ENCODE measurements around the gene IFNA2.

- TF ChIP-seq CTCF (IDR thresholded peaks at IDR 0.05; ENCODE audit: low read depth, low read length), result no peak
- no peak for TF ChIP-seq POLR2A (IDR thresholded peaks at IDR 0.05; ENCODE audit: extremely low read depth, insufficient read length)
- TF ChIP-seq MAX (IDR thresholded peaks at IDR 0.05; ENCODE audit: low read depth, low read length), result 0 out of 2 replicates have a peak, but pooled peaks have one; percentile 6
- TF ChIP-seq MYC (IDR thresholded peaks at IDR 0.05; ENCODE audit: low read depth, low read length), result no peak
Observed at GRCh38 chr9:21383627-21384026, 1.6 kb downstream of the IFNA2 start.
